HEK293T (cell line): ENCODE data around the gene LKAAEAR1.

ENCODE experiments used
- ARNT ChIP-seq: fragments of 450-650 bp; IDR thresholded peaks from 2 replicates; pipeline ENCODE4 v1.6.1; 2017; ENCODE audit warnings: mild to moderate bottlenecking
- L3MBTL2 ChIP-seq: fragments of 450-650 bp; conservative IDR thresholded peaks from 2 replicates; pipeline ENCODE4 v1.6.1; 2016; ENCODE audit warnings: mild to moderate bottlenecking

GRCh38 chr20:64116541-64117431 is 32.6 kb upstream of the LKAAEAR1 start:
- TF ChIP-seq L3MBTL2 (no peak), ARNT (no peak)
